SH-SY5Y (cell line): ENCODE results near the gene RPS6KB2.

Experiments used
- GATA2 ChIP-seq: IDR thresholded peaks from 2 replicates; pipeline ENCODE4 v1.6.1; 2011; ENCODE audit warnings: mild to moderate bottlenecking, low read depth, low read length
- GATA3 ChIP-seq: IDR thresholded peaks from 2 replicates; pipeline ENCODE4 v1.6.1; 2011; ENCODE audit warnings: low read depth, mild to moderate bottlenecking, low read length, moderate library complexity

Gene RPS6KB2

GRCh38 chr11:67413266-67413849 lies 14.9 kb upstream of the RPS6KB2 start:
- TF ChIP-seq GATA2 (no peak), GATA3 (no peak)

GRCh38 chr11:67415501-67416304 lies 12.6 kb upstream of the RPS6KB2 start, which contains the start of gene CARNS1:
Gene CARNS1 (plus strand): TSS chr11:67415678. CDS start chr11:67416200, 522 bp downstream.
- TF ChIP-seq GATA3, result no peak
- no peak for TF ChIP-seq GATA2

GRCh38 chr11:67416416-67417335 lies 11.6 kb upstream of the RPS6KB2 start:
- no peak for TF ChIP-seq GATA2
- no peak for TF ChIP-seq GATA3

GRCh38 chr11:67417425-67417824 lies 10.9 kb upstream of the RPS6KB2 start:
- no peak for TF ChIP-seq GATA2
- no peak for TF ChIP-seq GATA3

- TF ChIP-seq GATA3, result no peak
- TF ChIP-seq GATA2, result no peak
These were observed 9.6 kb upstream of the RPS6KB2 start for GRCh38 chr11:67418476-67419281.

GRCh38 chr11:67419325-67420049 lies 8.8 kb upstream of the RPS6KB2 start:
- TF ChIP-seq GATA3, result no peak
- no peak for TF ChIP-seq GATA2

GRCh38 chr11:67420147-67420645 lies 8.1 kb upstream of the RPS6KB2 start:
- TF ChIP-seq GATA2 (no peak), GATA3 (no peak)

- TF ChIP-seq GATA3, result no peak
- no peak for TF ChIP-seq GATA2
These were observed 7.5 kb upstream of the RPS6KB2 start for GRCh38 chr11:67420646-67421429.

- no peak for TF ChIP-seq GATA2
- no peak for TF ChIP-seq GATA3
These were observed 6.8 kb upstream of the RPS6KB2 start for GRCh38 chr11:67421430-67422031.

- TF ChIP-seq GATA3 (no peak), GATA2 (no peak)
These were observed 5.4 kb upstream of the RPS6KB2 start for GRCh38 chr11:67422891-67423290.

- no peak for TF ChIP-seq GATA2
- no peak for TF ChIP-seq GATA3
These were observed 4.8 kb upstream of the RPS6KB2 start for GRCh38 chr11:67423466-67423865.

GRCh38 chr11:67423891-67424613 lies 4.2 kb upstream of the RPS6KB2 start:
- TF ChIP-seq GATA3 (no peak), GATA2 (no peak)
